DOHH2 (cell line): ENCODE measurements around the gene LYPD6B.

Source experiments
- H3F3A ChIP-seq: fragments of 200-600 bp; sonication (generic), shearing (Covaris generic); 2 replicates; pipeline ENCODE4 v1.6.0; 2016; ENCODE audit warnings: antibody characterized with exemption, mild to moderate bottlenecking; ENCODE audit not compliant: control insufficient read depth, insufficient read depth
- H3K27ac ChIP-seq: fragments of 200-600 bp; sonication (generic); 2 replicates; pipeline ENCODE4 v1.5.1; 2014; ENCODE audit warnings: low read depth, mild to moderate bottlenecking, low read length, moderate library complexity
- H3K27me3 ChIP-seq: fragments of 200-600 bp; sonication (generic); 2 replicates; pipeline ENCODE4 v1.6.1; 2014; ENCODE audit warnings: mild to moderate bottlenecking, low read length, mixed read lengths; ENCODE audit not compliant: control insufficient read depth
- H3K36me3 ChIP-seq: fragments of 200-600 bp; sonication (generic); 2 replicates; pipeline ENCODE4 v1.6.1; 2014; ENCODE audit warnings: mild to moderate bottlenecking, low read length, moderate library complexity, mixed read lengths; ENCODE audit not compliant: control insufficient read depth
- H3K4me1 ChIP-seq: fragments of 200-600 bp; sonication (generic); 2 replicates; pipeline ENCODE4 v1.6.1; 2014; ENCODE audit warnings: mild to moderate bottlenecking, low read length, mixed read lengths; ENCODE audit not compliant: control insufficient read depth
- H3K4me2 ChIP-seq: fragments of 200-600 bp; sonication (generic); 2 replicates; pipeline ENCODE4 v1.6.0; 2014; ENCODE audit warnings: mild to moderate bottlenecking, low read length, moderate library complexity
- H3K4me3 ChIP-seq: fragments of 200-600 bp; sonication (generic); 2 replicates; pipeline ENCODE4 v1.5.1; 2014; ENCODE audit warnings: mild to moderate bottlenecking, low read length, mixed read lengths
- H3K79me2 ChIP-seq: fragments of 200-600 bp; sonication (generic); 2 replicates; pipeline ENCODE4 v1.6.1; 2014; ENCODE audit warnings: mild to moderate bottlenecking, low read length, mixed read lengths; ENCODE audit not compliant: control insufficient read depth
- H3K9me2 ChIP-seq: fragments of 200-600 bp; sonication (generic); replicated peaks from 2 replicates; pipeline ENCODE4 v1.6.1; 2014; ENCODE audit warnings: mild to moderate bottlenecking, low read length, mixed read lengths; ENCODE audit not compliant: control insufficient read depth
- H3K9me3 ChIP-seq: fragments of 200-600 bp; sonication (generic); 2 replicates; pipeline ENCODE4 v1.6.1; 2014; ENCODE audit warnings: antibody characterized with exemption, low read length, mixed read lengths; ENCODE audit not compliant: control insufficient read depth, insufficient read depth
- H4K20me1 ChIP-seq: fragments of 200-600 bp; sonication (generic); 2 replicates; pipeline ENCODE4 v1.6.0; 2014; ENCODE audit warnings: low read depth, mild to moderate bottlenecking, antibody characterized with exemption, low read length, moderate library complexity; ENCODE audit not compliant: control insufficient read depth, insufficient read depth
- EZH2phosphoT487 ChIP-seq: fragments of 200-600 bp; sonication (generic); IDR thresholded peaks from 2 replicates; pipeline ENCODE4 v1.6.1; 2017; ENCODE audit warnings: borderline replicate concordance, mild to moderate bottlenecking, antibody characterized with exemption, low read length, moderate library complexity, mixed read lengths
- TF ChIP-seq, protein P1 (sequence below): fragments of 200-600 bp; sonication (generic); IDR thresholded peaks from one replicate; pipeline ENCODE4 v1.5.1; 2014; ENCODE audit warnings: antibody characterized with exemption, mild to moderate bottlenecking, low read depth, low read length; ENCODE audit not compliant: poor library complexity, severe bottlenecking

Gene LYPD6B

DNA sequence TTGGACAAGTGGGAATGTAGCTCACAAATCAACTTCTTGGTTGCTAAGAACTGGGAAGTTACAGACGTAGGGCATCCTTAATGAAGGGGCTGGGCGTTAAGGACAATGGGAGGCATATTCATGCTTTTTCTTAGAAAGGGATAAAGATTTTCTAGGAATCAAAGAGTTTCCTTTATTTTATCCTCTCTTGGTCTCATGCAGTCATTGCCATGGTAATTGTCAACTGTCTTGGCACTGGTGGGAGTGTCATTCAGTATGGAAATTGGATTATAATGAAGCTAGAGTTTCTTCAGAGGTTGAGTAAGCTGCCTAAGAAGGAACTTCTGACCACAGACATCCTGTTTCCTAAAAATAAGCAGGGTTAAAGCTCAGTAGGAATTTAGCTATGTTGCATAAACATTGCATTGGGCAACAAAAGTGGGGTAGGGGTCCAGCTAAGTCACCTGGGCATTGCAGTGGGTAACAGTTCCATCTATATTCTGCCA is 114.0 kb downstream of the LYPD6B start:
- no peaks in the 10 kb centered on the region for H3K79me2 ChIP-seq
- peak overlapping the region; percentile 37 for H3K4me2 ChIP-seq

DNA sequence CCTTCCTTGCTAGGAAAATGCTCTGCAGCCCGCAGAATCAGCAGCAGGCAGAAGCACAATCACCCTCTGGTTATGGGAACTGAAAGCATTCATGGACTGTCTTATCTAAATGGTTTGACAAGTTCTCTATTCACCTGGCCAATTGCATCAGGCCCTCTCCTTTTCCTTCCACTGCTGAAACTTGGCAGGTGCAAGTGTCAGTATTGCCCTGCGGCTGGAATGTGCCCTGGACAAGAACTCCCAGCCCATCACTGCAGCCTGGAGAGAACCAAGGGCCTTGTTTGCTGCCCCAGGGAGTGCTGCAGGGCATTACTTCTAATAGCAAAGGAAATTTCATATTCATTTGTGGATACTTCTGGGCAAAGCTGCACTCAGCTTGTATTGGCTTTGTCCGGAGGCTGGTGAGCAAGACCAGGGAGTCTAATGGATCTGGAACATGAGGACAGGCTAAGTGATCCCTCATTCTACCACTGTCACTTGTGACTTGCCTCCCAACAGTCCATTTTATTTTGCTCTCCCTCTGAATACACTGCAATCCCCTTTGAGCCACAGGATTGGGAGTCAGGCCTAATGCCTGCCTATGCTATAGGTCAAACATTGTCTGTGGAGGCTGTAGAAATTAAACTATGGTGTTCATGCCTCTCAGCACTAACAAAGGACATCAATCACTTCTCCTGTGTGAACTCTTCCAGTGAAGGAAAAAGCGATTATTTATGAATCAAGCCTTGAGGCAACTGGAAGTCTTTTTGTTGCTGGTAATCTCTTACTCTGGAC is 116.9 kb downstream of the LYPD6B start:
- Histone ChIP-seq H3K27ac (no peak overlapping the region), H3K79me2 (no peaks in the 10 kb centered on the region), H3K4me1 (peaks cover 16% of the 10 kb centered on the region), H3K9me3 (no peaks in the 10 kb centered on the region), H3F3A (no peaks in the 10 kb centered on the region), H3K4me3 (no peak overlapping the region), H3K4me2 (no peak overlapping the region), H3K36me3 (no peaks in the 10 kb centered on the region), H3K27me3 (no peaks in the 10 kb centered on the region), H3K9me2 (no peaks in the 10 kb centered on the region), H4K20me1 (no peaks in the 10 kb centered on the region)
- TF ChIP-seq EZH2phosphoT487: no peak
- TF ChIP-seq, protein P1, sequence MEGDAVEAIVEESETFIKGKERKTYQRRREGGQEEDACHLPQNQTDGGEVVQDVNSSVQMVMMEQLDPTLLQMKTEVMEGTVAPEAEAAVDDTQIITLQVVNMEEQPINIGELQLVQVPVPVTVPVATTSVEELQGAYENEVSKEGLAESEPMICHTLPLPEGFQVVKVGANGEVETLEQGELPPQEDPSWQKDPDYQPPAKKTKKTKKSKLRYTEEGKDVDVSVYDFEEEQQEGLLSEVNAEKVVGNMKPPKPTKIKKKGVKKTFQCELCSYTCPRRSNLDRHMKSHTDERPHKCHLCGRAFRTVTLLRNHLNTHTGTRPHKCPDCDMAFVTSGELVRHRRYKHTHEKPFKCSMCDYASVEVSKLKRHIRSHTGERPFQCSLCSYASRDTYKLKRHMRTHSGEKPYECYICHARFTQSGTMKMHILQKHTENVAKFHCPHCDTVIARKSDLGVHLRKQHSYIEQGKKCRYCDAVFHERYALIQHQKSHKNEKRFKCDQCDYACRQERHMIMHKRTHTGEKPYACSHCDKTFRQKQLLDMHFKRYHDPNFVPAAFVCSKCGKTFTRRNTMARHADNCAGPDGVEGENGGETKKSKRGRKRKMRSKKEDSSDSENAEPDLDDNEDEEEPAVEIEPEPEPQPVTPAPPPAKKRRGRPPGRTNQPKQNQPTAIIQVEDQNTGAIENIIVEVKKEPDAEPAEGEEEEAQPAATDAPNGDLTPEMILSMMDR: no peak

More for the DNA sequence above, 114.0 kb downstream of the LYPD6B start:
- Histone ChIP-seq H4K20me1 (no peaks in the 10 kb centered on the region), H3K9me2 (no peaks in the 10 kb centered on the region), H3K9me3 (no peaks in the 10 kb centered on the region), H3F3A (no peaks in the 10 kb centered on the region), H3K4me1 (peaks cover 12% of the 10 kb centered on the region), H3K27ac (no peak overlapping the region), H3K36me3 (no peaks in the 10 kb centered on the region), H3K27me3 (no peaks in the 10 kb centered on the region), H3K4me3 (no peak overlapping the region)
- TF ChIP-seq, protein P1: no peak
- no peak for TF ChIP-seq EZH2phosphoT487

DNA sequence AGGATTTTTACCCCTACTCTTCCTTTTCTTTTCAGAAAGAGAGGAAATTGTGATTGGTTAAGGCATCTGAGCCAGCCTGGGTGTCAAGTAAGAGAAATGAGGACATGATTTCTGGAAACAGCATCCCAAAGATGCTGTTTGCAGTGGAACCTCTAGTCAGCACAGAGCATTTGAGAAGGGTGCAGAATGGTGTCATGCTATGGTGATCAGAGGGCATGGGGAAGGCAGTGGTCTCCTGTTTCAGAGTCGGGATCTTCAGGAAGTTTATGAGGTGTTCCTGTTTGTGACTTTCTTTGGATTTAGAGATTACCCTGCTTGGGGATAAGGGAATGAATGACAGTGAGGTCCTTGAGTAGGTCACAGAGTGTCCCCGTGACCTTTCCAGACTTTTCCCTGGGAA is 117.5 kb downstream of the LYPD6B start:
- Histone ChIP-seq H3F3A (no peaks in the 10 kb centered on the region; the same call in 1 of the 2 replicates), H3K4me2 (no peak overlapping the region), H3K27me3 (no peaks in the 10 kb centered on the region), H3K9me3 (no peaks in the 10 kb centered on the region), H3K4me1 (peaks cover 22% of the 10 kb centered on the region), H3K36me3 (no peaks in the 10 kb centered on the region), H3K79me2 (no peaks in the 10 kb centered on the region), H3K4me3 (no peak overlapping the region), H3K27ac (no peak overlapping the region), H3K9me2 (no peaks in the 10 kb centered on the region), H4K20me1 (no peaks in the 10 kb centered on the region)
- TF ChIP-seq, protein P1: no peak
- TF ChIP-seq EZH2phosphoT487: no peak
